HepG2 (cell line): Measurements from ENCODE around the gene DNMT3B. TPM values are rescaled to one million over a fixed set of nuclear protein-coding genes. Genes with fewer than 3 reads are reported as not detected.

Experiments used
- ARNT ChIP-seq: fragments of 450-650 bp; IDR thresholded peaks from 2 replicates; pipeline ENCODE4 v1.6.1; 2017
- ATRX ChIP-seq: sonication (generic); formaldehyde crosslinking; IDR thresholded peaks from 2 replicates; pipeline ENCODE4 v1.4.0; 2020; ENCODE audit warnings: missing genetic modification reagents, borderline replicate concordance
- BORCS8-MEF2B ChIP-seq: sonication (generic); formaldehyde crosslinking; IDR thresholded peaks from 2 replicates; pipeline ENCODE4 v1.8.0; 2022; ENCODE audit warnings: mild to moderate bottlenecking, missing genetic modification reagents
- CBX2 ChIP-seq, 2 experiments: fragments of 200-600 bp in 1 of 2; sonication (generic); formaldehyde crosslinking in 1 of 2; IDR thresholded peaks; 2 replicates each; pipeline versions ENCODE4 v1.7.0 to v1.8.1; 2018 to 2022; ENCODE audit warnings: low read depth in 2 of 2, low read length in 1 of 2, mild to moderate bottlenecking in 1 of 2, missing genetic modification reagents in 1 of 2
- HIC2 ChIP-seq: sonication (generic); formaldehyde crosslinking; IDR thresholded peaks from 2 replicates; pipeline ENCODE4 v1.9.0; 2022; ENCODE audit warnings: low read depth, missing genetic modification reagents
- KDM5A ChIP-seq: fragments of 200-600 bp; sonication (generic); IDR thresholded peaks from 2 replicates; pipeline ENCODE4 v1.7.0; 2018; ENCODE audit warnings: antibody characterized with exemption, mild to moderate bottlenecking, low read length, borderline replicate concordance
- KMT2B ChIP-seq: IDR thresholded peaks from 2 replicates; pipeline ENCODE4 v1.6.1; 2016; ENCODE audit warnings: missing genetic modification reagents, missing compliant biosample characterization
- NFE2 ChIP-seq: sonication (generic); formaldehyde crosslinking; IDR thresholded peaks from 2 replicates; pipeline ENCODE4 v1.4.0; 2020; ENCODE audit warnings: missing genetic modification reagents
- POGK ChIP-seq: sonication (generic); formaldehyde crosslinking; conservative IDR thresholded peaks from 2 replicates; pipeline ENCODE4 v1.8.0; 2022; ENCODE audit warnings: mild to moderate bottlenecking, moderate library complexity, missing genetic modification reagents
- REPIN1 ChIP-seq: sonication (generic); formaldehyde crosslinking; IDR thresholded peaks from 2 replicates; pipeline ENCODE4 v1.8.0; 2022; ENCODE audit warnings: missing genetic modification reagents, low read depth, mild to moderate bottlenecking, borderline replicate concordance
- SMAD1 ChIP-seq: sonication (generic); formaldehyde crosslinking; IDR thresholded peaks from 2 replicates; pipeline ENCODE4 v1.4.0; 2020; ENCODE audit warnings: missing genetic modification reagents, low read depth, mild to moderate bottlenecking, borderline replicate concordance
- SMAD9 ChIP-seq: sonication (generic); formaldehyde crosslinking; IDR thresholded peaks from 2 replicates; pipeline ENCODE4 v1.5.1; 2020; ENCODE audit warnings: mild to moderate bottlenecking, missing genetic modification reagents
- SOX5 ChIP-seq: IDR thresholded peaks from 2 replicates; pipeline ENCODE4 v1.6.1; 2016; ENCODE audit warnings: borderline replicate concordance
- SP5 ChIP-seq: IDR thresholded peaks from 2 replicates; pipeline ENCODE4 v1.6.1; 2016; ENCODE audit warnings: low read depth, borderline replicate concordance
- TAF15 ChIP-seq: fragments of 200-400 bp; formaldehyde crosslinking; IDR thresholded peaks from one replicate; pipeline ENCODE4 v1.6.1; 2018; ENCODE audit warnings: mild to moderate bottlenecking, low read depth, low read length; ENCODE audit not compliant: poor library complexity, severe bottlenecking
- TFDP1 ChIP-seq: IDR thresholded peaks from 2 replicates; pipeline ENCODE4 v1.6.1; 2016; ENCODE audit warnings: missing compliant biosample characterization, missing genetic modification reagents, borderline replicate concordance
- TRIM22 ChIP-seq: fragments of 450-650 bp; IDR thresholded peaks from 2 replicates; pipeline ENCODE4 v1.6.1; 2017
- WIZ ChIP-seq: sonication (generic); formaldehyde crosslinking; IDR thresholded peaks from 2 replicates; pipeline ENCODE4 v1.5.1; 2020; ENCODE audit warnings: mild to moderate bottlenecking, missing genetic modification reagents
- ZNF333 ChIP-seq: sonication (generic); formaldehyde crosslinking; IDR thresholded peaks from 2 replicates; pipeline ENCODE4 v1.4.0; 2020; ENCODE audit warnings: mild to moderate bottlenecking, missing genetic modification reagents, borderline replicate concordance
- ZNF33B ChIP-seq: sonication (generic); formaldehyde crosslinking; IDR thresholded peaks from 2 replicates; pipeline ENCODE4 v1.5.1; 2020; ENCODE audit warnings: mild to moderate bottlenecking, missing genetic modification reagents
- ZNF460 ChIP-seq: sonication (generic); formaldehyde crosslinking; IDR thresholded peaks from 2 replicates; pipeline ENCODE4 v1.5.1; 2020; ENCODE audit warnings: missing genetic modification reagents, mild to moderate bottlenecking, borderline replicate concordance
- ZNF7 ChIP-seq: IDR thresholded peaks from 2 replicates; pipeline ENCODE4 v1.6.1; 2016; ENCODE audit warnings: missing biosample characterization, missing genetic modification reagents
- ZNF709 ChIP-seq: sonication (generic); formaldehyde crosslinking; IDR thresholded peaks from 2 replicates; pipeline ENCODE4 v1.5.0; 2020; ENCODE audit warnings: mild to moderate bottlenecking, missing genetic modification reagents
- polyA plus RNA-seq, 8 experiments: library from polyadenylated mRNA; depleted of rRNA in 3 of 8; stranded (reverse) in 7 of 8; unstranded in 1 of 8; fragments of >200 nt; fragmentation: Illumina TruSeq in 4 of 8; extraction: Trizol in 4 of 8; gene quantifications; 2 replicates each; pipeline versions ENCODE4 v1.2.1 to v1.2.3, GENCODE V29; 2011 to 2016; ENCODE audit warnings: low read depth in 4 of 8, missing spikeins in 1 of 8, mixed read lengths in 1 of 8; ENCODE audit not compliant: insufficient read depth in 1 of 8
- total RNA-seq, 5 experiments: library from RNA; depleted of rRNA; stranded (reverse); fragments of >200 nt; fragmentation: Illumina TruSeq; extraction: Trizol; gene quantifications; 2 replicates each; pipeline ENCODE4 v1.2.3, GENCODE V29; 2016; ENCODE audit warnings: low read depth in 1 of 5

The DNMT3B gene
- total and polyA plus RNA-seq, 2 of the 13 experiments (the other 11 are each of a cell fraction or from before 2014, with no cell fraction given): 3.8 to 13.9 TPM

GRCh38 chr20:32761831-32762753, at the start of gene DNMT3B (continued):
- TF ChIP-seq SMAD1 (CRISPR knock-in tag): no peak
- TF ChIP-seq SP5 (CRISPR knock-in tag): peak; percentile 70
- no peak for TF ChIP-seq KMT2B
- 0 out of 2 replicates have a peak, but pooled peaks have one; percentile 18 for TF ChIP-seq POGK (CRISPR knock-in tag)
- no peak for TF ChIP-seq REPIN1
- TF ChIP-seq NFE2 (CRISPR knock-in tag): no peak
- TF ChIP-seq ZNF709 (CRISPR knock-in tag): no peak
- TF ChIP-seq ARNT: no peak
- peak; percentile 93 for TF ChIP-seq TFDP1 (CRISPR knock-in tag)
- no peak for TF ChIP-seq SMAD9
- TF ChIP-seq ZNF33B (CRISPR knock-in tag): peak; percentile 43
- TF ChIP-seq CBX2 (IDR thresholded peaks at IDR 0.05; ENCODE audit: low read depth, low read length): no peak
- TF ChIP-seq CBX2 (CRISPR knock-in tag; IDR thresholded peaks at IDR 0.05; ENCODE audit: low read depth): no peak
- no peak; the same call in 1 of the 2 replicates for TF ChIP-seq ZNF333 (CRISPR knock-in tag)
- TF ChIP-seq TRIM22: no peak
- no peak for TF ChIP-seq ATRX
- TF ChIP-seq WIZ: no peak
- no peak for TF ChIP-seq KDM5A
- TF ChIP-seq ZNF460: no peak
- TF ChIP-seq TAF15: no peak
- TF ChIP-seq BORCS8-MEF2B (CRISPR knock-in tag): no peak
- no peak for TF ChIP-seq ZNF7 (CRISPR knock-in tag)
- no peak for TF ChIP-seq HIC2 (CRISPR knock-in tag)
- TF ChIP-seq SOX5 (CRISPR knock-in tag): no peak
